HCT116 (cell line): ENCODE results near the gene FNDC3B.

Experiments used
- CTCF ChIP-seq, 3 experiments: fragments of 200-600 bp in 1 of 3; sonication (generic) in 1 of 3; IDR thresholded peaks in 2 of 3; conservative IDR thresholded peaks in 1 of 3; 2 replicates each; pipeline ENCODE4 v1.5.1; 2012 to 2017; ENCODE audit warnings: low read depth in 2 of 3, low read length in 2 of 3, antibody characterized with exemption in 1 of 3, borderline replicate concordance in 1 of 3, control low read depth in 1 of 3, mild to moderate bottlenecking in 1 of 3, mixed read lengths in 1 of 3, mixed run types in 1 of 3, moderate library complexity in 1 of 3; ENCODE audit not compliant: insufficient read depth in 1 of 3
- POLR2A ChIP-seq: IDR thresholded peaks from 2 replicates; pipeline ENCODE4 v1.7.0; 2011; ENCODE audit warnings: borderline replicate concordance; ENCODE audit not compliant: insufficient read depth, insufficient read length; ENCODE audit errors: extremely low read depth

- TF ChIP-seq POLR2A (no peak), CTCF (IDR thresholded peaks at IDR 0.05 in 2 of 3, conservative IDR thresholded peaks at IDR 0.05 in 1 of 3; ENCODE audit: borderline replicate concordance in 1 of 3, insufficient read depth in 1 of 3, low read depth in 2 of 3, low read length in 2 of 3) (no peak)
These were observed 198.8 kb downstream of the FNDC3B start for GRCh38 chr3:172238188-172238587.
